Measurements from ENCODE around the gene CYREN.

GRCh38 chr7:135154734-135155133 lies 15.8 kb downstream of the CYREN start:
- TF ChIP-seq SIN3A (IDR thresholded peaks at IDR 0.05; ENCODE audit: borderline replicate concordance, insufficient read depth, low read depth, low read length) (no peak), CTCF (IDR thresholded peaks at IDR 0.05) (no peak), REST (IDR thresholded peaks at IDR 0.05; ENCODE audit: insufficient read depth in 1 of 2, low read depth in 2 of 2, low read length in 1 of 2) (no peak), POLR2AphosphoS5 (IDR thresholded peaks at IDR 0.05; ENCODE audit: low read depth, low read length) (no peak)

Data from Panc1 (cell line).